Measurements from ENCODE around the gene APOB. TPM values are rescaled to one million over a fixed set of nuclear protein-coding genes. Genes with fewer than 3 reads are reported as not detected.

Gene APOB
- total RNA-seq, 1 donor from 2014 or later = 12.5 TPM

- ATAC-seq (no peak), DNase-seq (ENCODE audit: missing footprints) (no peak)
- intact Hi-C loops (cut with DNase I) = no loop called here
These were observed 10.1 kb upstream of the APOB start for GRCh38 chr2:21054011-21054410.

- ATAC-seq (peak; percentile 59), DNase-seq (ENCODE audit: missing footprints) (no peak)
- intact Hi-C loops (cut with DNase I) = no loop called here
These were observed 8.2 kb upstream of the APOB start for GRCh38 chr2:21052044-21052443.

GRCh38 chr2:21050164-21050563, 6.3 kb upstream of the APOB start:
- ATAC-seq = no peak
- intact Hi-C loops (cut with DNase I) = no loop called here
- no peak for DNase-seq (ENCODE audit: missing footprints)

GRCh38 chr2:21047141-21048009, 3.5 kb upstream of the APOB start:
- no peak for ATAC-seq
- no peak for DNase-seq (ENCODE audit: missing footprints)
- intact Hi-C loops (cut with DNase I) = loop anchor here (5.0 kb wide), 1 partner anchor 270 kb away; no protein-coding TSS in a partner anchor

- DNase-seq (ENCODE audit: missing footprints) (no peak), ATAC-seq (no peak)
- intact Hi-C loops (cut with DNase I) = loop anchor here (5.0 kb wide), 1 partner anchor 271 kb away; no protein-coding TSS in a partner anchor
These were observed 2.6 kb upstream of the APOB start for GRCh38 chr2:21046506-21046905.

GRCh38 chr2:21044694-21045371, 960 bp upstream of the APOB start:
- no peak for ATAC-seq
- intact Hi-C loops (cut with DNase I) = loop anchor here (2.0 to 5.0 kb wide), 2 partner anchors 74 to 272 kb away; no protein-coding TSS in a partner anchor
- DNase-seq (ENCODE audit: missing footprints) = no peak

GRCh38 chr2:21042958-21043743, 722 bp downstream of the APOB start:
- intact Hi-C loops (cut with DNase I) = no loop called here

GRCh38 chr2:21042708-21042957, 1.2 kb downstream of the APOB start:
- no peak for ATAC-seq
- intact Hi-C loops (cut with DNase I) = no loop called here

More at GRCh38 chr2:21042958-21043743, 722 bp downstream of the APOB start:
- ATAC-seq (peak; percentile 51), DNase-seq (ENCODE audit: missing footprints) (peak; percentile 77)

GRCh38 chr2:21041943-21042707, 1.7 kb downstream of the APOB start:
- peak; percentile 18 for ATAC-seq
- DNase-seq (ENCODE audit: missing footprints) = no peak
- intact Hi-C loops (cut with DNase I) = no loop called here

More at GRCh38 chr2:21042708-21042957, 1.2 kb downstream of the APOB start:
- DNase-seq (ENCODE audit: missing footprints) = no peak

- intact Hi-C loops (cut with DNase I) = no loop called here
- ATAC-seq (no peak), DNase-seq (ENCODE audit: missing footprints) (no peak)
These were observed 2.4 kb downstream of the APOB start for GRCh38 chr2:21041462-21041861.

- no peak for DNase-seq (ENCODE audit: missing footprints)
- no peak for ATAC-seq
- intact Hi-C loops (cut with DNase I) = no loop called here
These were observed 3.1 kb downstream of the APOB start for GRCh38 chr2:21040468-21041377.

GRCh38 chr2:21039979-21040467, 3.9 kb downstream of the APOB start:
- ATAC-seq (no peak), DNase-seq (ENCODE audit: missing footprints) (no peak)
- intact Hi-C loops (cut with DNase I) = no loop called here

- ATAC-seq (peak; percentile 5), DNase-seq (ENCODE audit: missing footprints) (no peak)
- intact Hi-C loops (cut with DNase I) = no loop called here
These were observed 4.8 kb downstream of the APOB start for GRCh38 chr2:21039080-21039556.

GRCh38 chr2:21038403-21039073, 5.3 kb downstream of the APOB start:
- no peak for DNase-seq (ENCODE audit: missing footprints)
- ATAC-seq = peak; percentile 74
- intact Hi-C loops (cut with DNase I) = no loop called here

GRCh38 chr2:21037671-21038108, 6.2 kb downstream of the APOB start:
- ATAC-seq (no peak), DNase-seq (ENCODE audit: missing footprints) (no peak)
- intact Hi-C loops (cut with DNase I) = no loop called here

GRCh38 chr2:21036708-21037670, 6.9 kb downstream of the APOB start:
- ATAC-seq (no peak), DNase-seq (ENCODE audit: missing footprints) (no peak)
- intact Hi-C loops (cut with DNase I) = no loop called here

Measured in Right ventricle myocardium inferior (tissue), 1 donor.